ENCODE data around the gene PARD3B.

Gene PARD3B

DNA sequence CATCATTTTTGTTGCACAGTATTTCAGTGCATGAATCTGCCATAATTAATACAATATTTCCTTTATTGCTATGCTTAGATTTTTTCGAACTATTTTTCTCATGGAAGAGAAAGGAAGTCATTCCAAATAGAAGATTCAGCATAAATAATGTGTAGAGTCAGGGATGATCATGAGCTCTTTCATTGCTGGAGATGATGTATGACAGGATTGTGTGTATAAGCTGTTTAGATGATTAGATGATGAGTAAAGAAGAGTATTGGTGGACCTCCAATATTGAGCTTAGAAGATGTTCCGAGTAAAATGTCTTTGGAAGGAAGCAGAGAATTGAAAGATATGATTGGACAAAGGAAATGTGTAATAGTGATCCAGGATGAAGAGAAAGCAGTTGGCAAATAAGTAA is 364.5 kb downstream of the PARD3B start:
- DNase-seq (ENCODE audit: insufficient read length, low spot score): no peak

DNA sequence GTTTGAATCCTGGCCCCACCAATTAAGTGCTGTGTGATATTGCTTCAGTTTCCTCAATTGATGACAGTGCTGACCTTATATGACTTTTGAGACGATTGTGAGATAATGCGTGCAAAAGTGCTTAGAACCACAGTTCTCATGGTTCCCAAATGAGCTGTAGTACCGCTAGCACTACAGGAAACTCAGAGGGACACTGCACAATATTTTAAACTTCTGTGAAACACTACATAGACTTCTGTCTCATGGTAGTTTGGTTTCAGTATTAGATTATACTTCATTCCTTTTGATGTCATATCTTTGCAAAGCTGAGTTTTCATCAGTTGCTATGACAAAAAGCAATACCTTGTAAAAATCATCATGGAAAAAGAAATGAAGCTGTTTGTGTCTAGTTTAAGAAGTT is 368.0 kb downstream of the PARD3B start:
- FAIRE-seq: no peak
- TF ChIP-seq PAX5 (IDR thresholded peaks at IDR 0.05; ENCODE audit: insufficient read depth, low read length, severe bottlenecking) (no peak), SPI1 (IDR thresholded peaks at IDR 0.05; ENCODE audit: low read depth, low read length) (no peak), TAF1 (IDR thresholded peaks at IDR 0.05; ENCODE audit: low read depth, low read length) (no peak), POLR2AphosphoS5 (IDR thresholded peaks at IDR 0.05; ENCODE audit: low read depth, low read length) (no peak), POLR2A (IDR thresholded peaks at IDR 0.05; ENCODE audit: low read depth, low read length) (no peak), POU2F2 (IDR thresholded peaks at IDR 0.05; ENCODE audit: low read depth, low read length) (no peak)
- DNase-seq (ENCODE audit: insufficient read length, low spot score): no peak

More for the DNA sequence above, 364.5 kb downstream of the PARD3B start:
- TF ChIP-seq POLR2A (IDR thresholded peaks at IDR 0.05; ENCODE audit: low read depth, low read length): no peak
- no peak for TF ChIP-seq PAX5 (IDR thresholded peaks at IDR 0.05; ENCODE audit: insufficient read depth, low read length, severe bottlenecking)
- TF ChIP-seq SPI1 (IDR thresholded peaks at IDR 0.05; ENCODE audit: low read depth, low read length): no peak
- TF ChIP-seq POLR2AphosphoS5 (IDR thresholded peaks at IDR 0.05; ENCODE audit: low read depth, low read length): no peak
- no peak for TF ChIP-seq POU2F2 (IDR thresholded peaks at IDR 0.05; ENCODE audit: low read depth, low read length)
- no peak for TF ChIP-seq TAF1 (IDR thresholded peaks at IDR 0.05; ENCODE audit: low read depth, low read length)
- FAIRE-seq: no peak

GRCh38 chr2:204913854-204914464 is 368.7 kb downstream of the PARD3B start:
- TF ChIP-seq PAX5 (IDR thresholded peaks at IDR 0.05; ENCODE audit: insufficient read depth, low read length, severe bottlenecking) (no peak), SPI1 (IDR thresholded peaks at IDR 0.05; ENCODE audit: low read depth, low read length) (no peak), POLR2A (IDR thresholded peaks at IDR 0.05; ENCODE audit: low read depth, low read length) (no peak), POLR2AphosphoS5 (IDR thresholded peaks at IDR 0.05; ENCODE audit: low read depth, low read length) (no peak), POU2F2 (IDR thresholded peaks at IDR 0.05; ENCODE audit: low read depth, low read length) (no peak), TAF1 (IDR thresholded peaks at IDR 0.05; ENCODE audit: low read depth, low read length) (no peak)
- DNase-seq (ENCODE audit: insufficient read length, low spot score) (no peak), FAIRE-seq (no peak)

- no peak for DNase-seq (ENCODE audit: insufficient read length, low spot score)
- TF ChIP-seq SPI1 (IDR thresholded peaks at IDR 0.05; ENCODE audit: low read depth, low read length) (no peak), PAX5 (IDR thresholded peaks at IDR 0.05; ENCODE audit: insufficient read depth, low read length, severe bottlenecking) (no peak), POU2F2 (IDR thresholded peaks at IDR 0.05; ENCODE audit: low read depth, low read length) (no peak), POLR2A (IDR thresholded peaks at IDR 0.05; ENCODE audit: low read depth, low read length) (no peak), POLR2AphosphoS5 (IDR thresholded peaks at IDR 0.05; ENCODE audit: low read depth, low read length) (no peak), TAF1 (IDR thresholded peaks at IDR 0.05; ENCODE audit: low read depth, low read length) (no peak)
- no peak for FAIRE-seq
These were observed 369.4 kb downstream of the PARD3B start for GRCh38 chr2:204914708-204915107.

GRCh38 chr2:204917089-204917701 is 371.9 kb downstream of the PARD3B start:
- no peak for DNase-seq (ENCODE audit: insufficient read length, low spot score)
- TF ChIP-seq POU2F2 (IDR thresholded peaks at IDR 0.05; ENCODE audit: low read depth, low read length) (no peak), POLR2A (IDR thresholded peaks at IDR 0.05; ENCODE audit: low read depth, low read length) (no peak), PAX5 (IDR thresholded peaks at IDR 0.05; ENCODE audit: insufficient read depth, low read length, severe bottlenecking) (no peak), TAF1 (IDR thresholded peaks at IDR 0.05; ENCODE audit: low read depth, low read length) (no peak), POLR2AphosphoS5 (IDR thresholded peaks at IDR 0.05; ENCODE audit: low read depth, low read length) (no peak), SPI1 (IDR thresholded peaks at IDR 0.05; ENCODE audit: low read depth, low read length) (no peak)
- no peak for FAIRE-seq

DNA sequence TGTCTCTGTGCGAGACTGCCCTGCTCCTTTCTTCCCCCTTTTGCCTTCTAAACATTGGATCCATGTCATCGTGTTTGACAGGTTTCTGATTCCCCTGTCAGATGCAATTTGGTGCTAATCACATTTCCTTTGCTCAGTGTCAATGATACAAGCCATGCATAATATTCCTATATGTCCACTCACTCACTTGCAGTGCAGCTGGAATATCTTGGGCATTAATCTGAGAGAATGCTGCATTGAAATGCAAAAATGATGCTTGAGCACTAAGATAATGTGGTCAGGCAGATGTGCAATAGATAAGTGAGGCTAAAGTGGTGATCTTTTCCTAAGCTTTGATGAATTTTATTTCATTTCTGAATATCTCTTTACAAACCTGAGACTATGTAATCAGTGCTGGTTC is 375.5 kb downstream of the PARD3B start:
- no peak for TF ChIP-seq POLR2A (IDR thresholded peaks at IDR 0.05; ENCODE audit: low read depth, low read length)
- TF ChIP-seq TAF1 (IDR thresholded peaks at IDR 0.05; ENCODE audit: low read depth, low read length): no peak
- no peak for TF ChIP-seq POLR2AphosphoS5 (IDR thresholded peaks at IDR 0.05; ENCODE audit: low read depth, low read length)
- TF ChIP-seq POU2F2 (IDR thresholded peaks at IDR 0.05; ENCODE audit: low read depth, low read length): no peak
- no peak for TF ChIP-seq PAX5 (IDR thresholded peaks at IDR 0.05; ENCODE audit: insufficient read depth, low read length, severe bottlenecking)
- TF ChIP-seq SPI1 (IDR thresholded peaks at IDR 0.05; ENCODE audit: low read depth, low read length): no peak
- DNase-seq (ENCODE audit: insufficient read length, low spot score): no peak
- FAIRE-seq: no peak

DNA sequence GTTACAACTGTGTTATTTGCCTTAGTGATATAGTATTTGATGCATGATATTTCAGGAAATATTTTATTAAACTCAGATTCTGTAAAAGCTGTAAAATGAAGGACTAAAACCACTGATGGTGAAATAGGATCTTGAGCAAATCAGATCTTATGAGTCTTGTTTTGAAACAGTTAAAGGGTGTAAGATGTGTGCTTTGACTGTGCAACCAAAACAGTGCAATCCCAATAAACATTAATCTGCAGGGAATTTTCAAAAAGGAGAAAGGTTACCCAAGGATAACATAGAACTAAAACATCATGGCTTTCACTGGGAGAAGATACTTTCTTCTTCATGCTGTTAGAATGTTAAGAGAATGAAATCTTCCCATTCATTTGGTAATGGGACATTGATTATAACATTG is 378.7 kb downstream of the PARD3B start:
- DNase-seq (ENCODE audit: insufficient read length, low spot score): no peak
- no peak for TF ChIP-seq SPI1 (IDR thresholded peaks at IDR 0.05; ENCODE audit: low read depth, low read length)
- no peak for FAIRE-seq

GRCh38 chr2:204931562-204931961 is 386.3 kb downstream of the PARD3B start:
- TF ChIP-seq POU2F2 (IDR thresholded peaks at IDR 0.05; ENCODE audit: low read depth, low read length) (no peak), PAX5 (IDR thresholded peaks at IDR 0.05; ENCODE audit: insufficient read depth, low read length, severe bottlenecking) (no peak), SPI1 (IDR thresholded peaks at IDR 0.05; ENCODE audit: low read depth, low read length) (no peak), POLR2A (IDR thresholded peaks at IDR 0.05; ENCODE audit: low read depth, low read length) (no peak), TAF1 (IDR thresholded peaks at IDR 0.05; ENCODE audit: low read depth, low read length) (no peak), POLR2AphosphoS5 (IDR thresholded peaks at IDR 0.05; ENCODE audit: low read depth, low read length) (no peak)
- FAIRE-seq (no peak), DNase-seq (ENCODE audit: insufficient read length, low spot score) (no peak)

DNA sequence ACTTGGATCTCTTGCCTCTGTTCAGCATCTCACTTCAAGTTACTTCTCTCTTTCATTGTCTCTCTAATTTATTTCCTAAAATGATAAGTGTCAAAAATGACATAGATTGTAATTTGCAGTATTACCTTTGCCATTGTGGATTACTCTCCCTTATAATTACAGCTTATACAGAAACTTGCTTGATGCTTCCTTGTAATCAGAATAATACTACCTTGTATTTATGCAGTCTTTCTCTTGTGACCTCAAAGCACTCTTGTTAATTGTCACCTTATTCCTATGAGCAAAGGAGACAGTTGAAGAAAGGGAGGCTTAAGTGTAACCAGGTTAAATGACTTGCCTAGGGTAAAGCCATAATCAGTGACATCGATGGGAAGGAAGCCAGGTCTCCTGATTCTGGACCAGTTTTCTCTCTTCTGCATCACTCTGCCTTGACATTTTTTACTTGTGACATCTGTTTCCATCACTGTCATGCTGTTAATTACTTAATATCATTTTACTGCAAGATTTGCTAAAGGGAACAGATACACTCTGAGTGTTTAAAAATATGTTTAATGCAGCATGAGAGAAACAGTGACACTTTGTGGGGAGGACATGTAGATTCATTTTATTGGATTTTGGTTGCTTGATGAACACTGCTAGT is 388.6 kb downstream of the PARD3B start:
- TF ChIP-seq SPI1 (IDR thresholded peaks at IDR 0.05; ENCODE audit: low read depth, low read length) (no peak), POLR2A (IDR thresholded peaks at IDR 0.05; ENCODE audit: low read depth, low read length) (no peak)
- FAIRE-seq (no peak), DNase-seq (ENCODE audit: insufficient read length, low spot score) (no peak)

- FAIRE-seq (no peak), DNase-seq (ENCODE audit: insufficient read length, low spot score) (no peak)
- TF ChIP-seq SPI1 (IDR thresholded peaks at IDR 0.05; ENCODE audit: low read depth, low read length) (no peak), POU2F2 (IDR thresholded peaks at IDR 0.05; ENCODE audit: low read depth, low read length) (no peak), POLR2A (IDR thresholded peaks at IDR 0.05; ENCODE audit: low read depth, low read length) (no peak), PAX5 (IDR thresholded peaks at IDR 0.05; ENCODE audit: insufficient read depth, low read length, severe bottlenecking) (no peak), POLR2AphosphoS5 (IDR thresholded peaks at IDR 0.05; ENCODE audit: low read depth, low read length) (no peak), TAF1 (IDR thresholded peaks at IDR 0.05; ENCODE audit: low read depth, low read length) (no peak)
These were observed 399.7 kb downstream of the PARD3B start for GRCh38 chr2:204944927-204945326.

All from GM12891 (cell line).